ENCODE results near the gene NSUN7.

DNA sequence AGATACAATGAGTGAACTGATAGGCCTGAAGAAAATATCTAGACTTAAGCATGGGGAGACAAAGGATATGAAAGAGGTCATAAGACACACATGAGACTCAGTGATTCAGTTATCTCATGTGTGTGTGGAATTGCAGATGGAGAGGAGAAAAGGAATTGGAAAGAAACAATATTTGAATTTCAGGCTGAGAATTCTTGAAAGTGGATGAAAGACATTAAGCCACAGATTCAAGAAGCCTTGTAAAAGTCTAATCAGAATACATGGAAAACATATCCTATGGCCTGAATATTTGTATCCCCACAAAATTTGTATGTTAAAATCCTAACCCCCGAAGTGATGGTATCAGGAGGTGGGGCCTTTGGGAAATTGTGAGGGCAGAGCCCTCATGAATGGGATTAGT lies 28.3 kb downstream of the NSUN7 start:
- TF ChIP-seq, protein P1, sequence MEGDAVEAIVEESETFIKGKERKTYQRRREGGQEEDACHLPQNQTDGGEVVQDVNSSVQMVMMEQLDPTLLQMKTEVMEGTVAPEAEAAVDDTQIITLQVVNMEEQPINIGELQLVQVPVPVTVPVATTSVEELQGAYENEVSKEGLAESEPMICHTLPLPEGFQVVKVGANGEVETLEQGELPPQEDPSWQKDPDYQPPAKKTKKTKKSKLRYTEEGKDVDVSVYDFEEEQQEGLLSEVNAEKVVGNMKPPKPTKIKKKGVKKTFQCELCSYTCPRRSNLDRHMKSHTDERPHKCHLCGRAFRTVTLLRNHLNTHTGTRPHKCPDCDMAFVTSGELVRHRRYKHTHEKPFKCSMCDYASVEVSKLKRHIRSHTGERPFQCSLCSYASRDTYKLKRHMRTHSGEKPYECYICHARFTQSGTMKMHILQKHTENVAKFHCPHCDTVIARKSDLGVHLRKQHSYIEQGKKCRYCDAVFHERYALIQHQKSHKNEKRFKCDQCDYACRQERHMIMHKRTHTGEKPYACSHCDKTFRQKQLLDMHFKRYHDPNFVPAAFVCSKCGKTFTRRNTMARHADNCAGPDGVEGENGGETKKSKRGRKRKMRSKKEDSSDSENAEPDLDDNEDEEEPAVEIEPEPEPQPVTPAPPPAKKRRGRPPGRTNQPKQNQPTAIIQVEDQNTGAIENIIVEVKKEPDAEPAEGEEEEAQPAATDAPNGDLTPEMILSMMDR (IDR thresholded peaks at IDR 0.05): no peak
- TF ChIP-seq POLR2AphosphoS5 (IDR thresholded peaks at IDR 0.05) (no peak), POLR2A (IDR thresholded peaks at IDR 0.05) (no peak)

Measured in transverse colon (tissue), 4 donors.